GM12878 (cell line): ENCODE measurements around the gene EML1.

Experiments used
- CBX3 ChIP-seq: fragments of 200-600 bp; sonication (generic); IDR thresholded peaks from 2 replicates; pipeline ENCODE4 v1.6.1; 2016; ENCODE audit warnings: low read depth, borderline replicate concordance
- RCOR1 ChIP-seq: conservative IDR thresholded peaks from 2 replicates; pipeline ENCODE4 v1.6.1; 2012; ENCODE audit warnings: low read depth, low read length, improper control_type of control experiment
- SMC3 ChIP-seq: IDR thresholded peaks from 2 replicates; pipeline ENCODE4 v1.6.1; 2011; ENCODE audit warnings: low read length, improper control_type of control experiment, borderline replicate concordance
- SRF ChIP-seq, 2 experiments: IDR thresholded peaks; 2 replicates each; pipeline ENCODE4 v1.6.1; 2011; ENCODE audit warnings: low read depth in 2 of 2, low read length in 2 of 2, mild to moderate bottlenecking in 1 of 2, moderate library complexity in 1 of 2
- TF ChIP-seq, protein P1 (sequence below), 3 experiments: IDR thresholded peaks in 2 of 3; conservative IDR thresholded peaks in 1 of 3; 2 replicates each; pipeline ENCODE4 v1.5.1; 2011; ENCODE audit warnings: low read depth in 3 of 3, low read length in 3 of 3, mild to moderate bottlenecking in 3 of 3, control low read depth in 2 of 3, moderate library complexity in 2 of 3, inconsistent platforms in 1 of 3, mixed read lengths in 1 of 3; ENCODE audit not compliant: control insufficient read depth in 2 of 3, insufficient read depth in 1 of 3; ENCODE audit errors: extremely low read depth in 1 of 3
- TF ChIP-seq, protein P2 (sequence below): fragments of 450-650 bp; IDR thresholded peaks from 2 replicates; pipeline ENCODE4 v1.6.1; 2017; ENCODE audit warnings: mild to moderate bottlenecking

DNA sequence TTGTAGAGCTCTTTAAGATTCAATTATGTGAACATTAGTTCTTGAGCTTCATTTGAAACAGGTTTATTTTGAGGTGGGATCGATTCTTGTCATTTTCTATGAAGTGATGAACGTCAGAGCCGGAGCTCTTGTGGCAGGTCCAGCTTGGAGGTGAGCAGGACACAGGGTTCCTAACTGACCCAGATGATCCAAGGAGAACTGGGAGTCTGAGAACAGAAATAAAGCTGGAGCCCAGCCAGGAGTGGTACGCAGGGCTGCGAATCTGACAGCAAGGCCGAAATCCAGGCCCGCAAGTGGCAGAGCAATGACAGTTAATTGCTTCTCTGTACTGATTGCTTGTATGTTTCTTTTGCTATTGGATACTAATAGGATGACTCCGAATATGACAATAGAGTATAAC is 46.5 kb downstream of the EML1 start:
- no peak for TF ChIP-seq CBX3
- TF ChIP-seq, protein P1, sequence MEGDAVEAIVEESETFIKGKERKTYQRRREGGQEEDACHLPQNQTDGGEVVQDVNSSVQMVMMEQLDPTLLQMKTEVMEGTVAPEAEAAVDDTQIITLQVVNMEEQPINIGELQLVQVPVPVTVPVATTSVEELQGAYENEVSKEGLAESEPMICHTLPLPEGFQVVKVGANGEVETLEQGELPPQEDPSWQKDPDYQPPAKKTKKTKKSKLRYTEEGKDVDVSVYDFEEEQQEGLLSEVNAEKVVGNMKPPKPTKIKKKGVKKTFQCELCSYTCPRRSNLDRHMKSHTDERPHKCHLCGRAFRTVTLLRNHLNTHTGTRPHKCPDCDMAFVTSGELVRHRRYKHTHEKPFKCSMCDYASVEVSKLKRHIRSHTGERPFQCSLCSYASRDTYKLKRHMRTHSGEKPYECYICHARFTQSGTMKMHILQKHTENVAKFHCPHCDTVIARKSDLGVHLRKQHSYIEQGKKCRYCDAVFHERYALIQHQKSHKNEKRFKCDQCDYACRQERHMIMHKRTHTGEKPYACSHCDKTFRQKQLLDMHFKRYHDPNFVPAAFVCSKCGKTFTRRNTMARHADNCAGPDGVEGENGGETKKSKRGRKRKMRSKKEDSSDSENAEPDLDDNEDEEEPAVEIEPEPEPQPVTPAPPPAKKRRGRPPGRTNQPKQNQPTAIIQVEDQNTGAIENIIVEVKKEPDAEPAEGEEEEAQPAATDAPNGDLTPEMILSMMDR (IDR thresholded peaks at IDR 0.05 in 2 of 3, conservative IDR thresholded peaks at IDR 0.05 in 1 of 3; ENCODE audit: control insufficient read depth in 2 of 3, extremely low read depth in 1 of 3, insufficient read depth in 1 of 3, low read depth in 3 of 3, low read length in 3 of 3), result no peak
- no peak for TF ChIP-seq SMC3
- no peak for TF ChIP-seq SRF (IDR thresholded peaks at IDR 0.05; ENCODE audit: low read depth in 2 of 2, low read length in 2 of 2)
- no peak for TF ChIP-seq RCOR1
- TF ChIP-seq, protein P2, sequence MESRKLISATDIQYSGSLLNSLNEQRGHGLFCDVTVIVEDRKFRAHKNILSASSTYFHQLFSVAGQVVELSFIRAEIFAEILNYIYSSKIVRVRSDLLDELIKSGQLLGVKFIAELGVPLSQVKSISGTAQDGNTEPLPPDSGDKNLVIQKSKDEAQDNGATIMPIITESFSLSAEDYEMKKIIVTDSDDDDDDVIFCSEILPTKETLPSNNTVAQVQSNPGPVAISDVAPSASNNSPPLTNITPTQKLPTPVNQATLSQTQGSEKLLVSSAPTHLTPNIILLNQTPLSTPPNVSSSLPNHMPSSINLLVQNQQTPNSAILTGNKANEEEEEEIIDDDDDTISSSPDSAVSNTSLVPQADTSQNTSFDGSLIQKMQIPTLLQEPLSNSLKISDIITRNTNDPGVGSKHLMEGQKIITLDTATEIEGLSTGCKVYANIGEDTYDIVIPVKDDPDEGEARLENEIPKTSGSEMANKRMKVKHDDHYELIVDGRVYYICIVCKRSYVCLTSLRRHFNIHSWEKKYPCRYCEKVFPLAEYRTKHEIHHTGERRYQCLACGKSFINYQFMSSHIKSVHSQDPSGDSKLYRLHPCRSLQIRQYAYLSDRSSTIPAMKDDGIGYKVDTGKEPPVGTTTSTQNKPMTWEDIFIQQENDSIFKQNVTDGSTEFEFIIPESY, result no peak
